ENCODE data around the gene CCDC77.
"Not testable (repeated sequence)": the region's sequence is repeated elsewhere in the genome, so short reads cannot be mapped to it uniquely, and the experiment has no call there.

The CCDC77 gene

GRCh38 chr12:418432-418831 lies 17.0 kb downstream of the CCDC77 start:
- DNase-seq (ENCODE audit: low read depth) = no peak

GRCh38 chr12:422526-422925 lies 21.1 kb downstream of the CCDC77 start:
- no peak overlapping the region for H3K4me3 ChIP-seq (ENCODE audit: low read length)
- TF ChIP-seq, protein P1, sequence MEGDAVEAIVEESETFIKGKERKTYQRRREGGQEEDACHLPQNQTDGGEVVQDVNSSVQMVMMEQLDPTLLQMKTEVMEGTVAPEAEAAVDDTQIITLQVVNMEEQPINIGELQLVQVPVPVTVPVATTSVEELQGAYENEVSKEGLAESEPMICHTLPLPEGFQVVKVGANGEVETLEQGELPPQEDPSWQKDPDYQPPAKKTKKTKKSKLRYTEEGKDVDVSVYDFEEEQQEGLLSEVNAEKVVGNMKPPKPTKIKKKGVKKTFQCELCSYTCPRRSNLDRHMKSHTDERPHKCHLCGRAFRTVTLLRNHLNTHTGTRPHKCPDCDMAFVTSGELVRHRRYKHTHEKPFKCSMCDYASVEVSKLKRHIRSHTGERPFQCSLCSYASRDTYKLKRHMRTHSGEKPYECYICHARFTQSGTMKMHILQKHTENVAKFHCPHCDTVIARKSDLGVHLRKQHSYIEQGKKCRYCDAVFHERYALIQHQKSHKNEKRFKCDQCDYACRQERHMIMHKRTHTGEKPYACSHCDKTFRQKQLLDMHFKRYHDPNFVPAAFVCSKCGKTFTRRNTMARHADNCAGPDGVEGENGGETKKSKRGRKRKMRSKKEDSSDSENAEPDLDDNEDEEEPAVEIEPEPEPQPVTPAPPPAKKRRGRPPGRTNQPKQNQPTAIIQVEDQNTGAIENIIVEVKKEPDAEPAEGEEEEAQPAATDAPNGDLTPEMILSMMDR (conservative IDR thresholded peaks at IDR 0.05; ENCODE audit: low read depth, low read length) = no peak
- DNase-seq (ENCODE audit: low read depth) = no peak

More at GRCh38 chr12:418432-418831, 17.0 kb downstream of the CCDC77 start:
- H3K4me3 ChIP-seq (ENCODE audit: low read length) = no peak overlapping the region
- TF ChIP-seq, protein P1 (conservative IDR thresholded peaks at IDR 0.05; ENCODE audit: low read depth, low read length) = no peak

- not testable (repeated sequence) for DNase-seq (ENCODE audit: low read depth)
Observed at GRCh38 chr12:435737-436136, 34.3 kb downstream of the CCDC77 start.

GRCh38 chr12:442235-442884 lies 40.9 kb downstream of the CCDC77 start:
- DNase-seq (ENCODE audit: low read depth) = no peak
- TF ChIP-seq, protein P1 (conservative IDR thresholded peaks at IDR 0.05; ENCODE audit: low read depth, low read length) = peak; percentile 82
- no peak overlapping the region for H3K4me3 ChIP-seq (ENCODE audit: low read length)

More at GRCh38 chr12:435737-436136, 34.3 kb downstream of the CCDC77 start:
- not testable (repeated sequence) for H3K4me3 ChIP-seq (ENCODE audit: low read length)

DNA sequence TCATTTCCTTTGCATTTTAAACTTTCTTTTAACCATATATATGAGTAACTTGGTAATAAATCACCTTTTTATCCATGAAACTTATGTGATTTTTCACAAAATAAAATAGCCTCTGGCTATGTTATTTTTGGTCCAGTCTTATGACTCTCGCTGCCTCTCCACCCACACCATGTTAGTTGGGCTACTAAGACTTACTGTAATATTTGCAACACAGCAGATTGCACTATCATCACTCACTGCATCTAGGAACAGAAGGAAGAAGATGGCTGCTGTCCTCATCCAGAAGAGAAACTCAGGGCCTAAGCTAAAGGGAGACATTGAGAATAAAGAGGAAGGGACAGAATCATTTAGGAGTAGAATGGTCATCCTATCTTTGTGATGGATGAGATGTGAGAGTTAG lies 45.7 kb downstream of the CCDC77 start:
- DNase-seq (ENCODE audit: low read depth) = no peak
- TF ChIP-seq, protein P1 (conservative IDR thresholded peaks at IDR 0.05; ENCODE audit: low read depth, low read length) = no peak
- no peak overlapping the region for H3K4me3 ChIP-seq (ENCODE audit: low read length)

DNA sequence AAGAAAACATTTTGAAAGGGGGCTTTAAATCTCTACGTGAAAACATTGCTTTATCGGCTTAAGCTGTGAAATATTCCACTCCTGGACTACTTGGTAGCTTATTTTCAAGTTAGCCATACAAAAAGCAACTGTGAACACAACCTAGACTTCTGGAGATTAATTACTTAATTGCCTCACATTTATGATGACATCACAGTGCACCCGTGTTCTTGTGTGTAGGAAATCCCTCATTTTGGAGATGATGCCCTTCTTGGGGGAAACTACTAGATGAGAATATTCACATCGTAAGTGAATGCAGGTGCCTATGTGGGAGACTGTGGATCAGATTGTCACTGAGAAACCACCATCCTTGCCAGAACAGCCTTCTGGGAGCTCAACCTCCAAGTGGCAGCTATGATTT lies 47.8 kb downstream of the CCDC77 start:
- no peak for DNase-seq (ENCODE audit: low read depth)
- no peak overlapping the region for H3K4me3 ChIP-seq (ENCODE audit: low read length)
- TF ChIP-seq, protein P1 (conservative IDR thresholded peaks at IDR 0.05; ENCODE audit: low read depth, low read length) = no peak

GRCh38 chr12:450438-450837 lies 49.0 kb downstream of the CCDC77 start:
- TF ChIP-seq, protein P1 (conservative IDR thresholded peaks at IDR 0.05; ENCODE audit: low read depth, low read length) = no peak
- DNase-seq (ENCODE audit: low read depth) = no peak
- no peak overlapping the region for H3K4me3 ChIP-seq (ENCODE audit: low read length)
